ENCODE data around the gene JUP.
"Not testable (repeated sequence)": the region's sequence is repeated elsewhere in the genome, so short reads cannot be mapped to it uniquely, and the experiment has no call there.

Gene JUP

GRCh38 chr17:41777574-41778188, 8.8 kb downstream of the JUP start:
- DNase-seq, result no peak

- no peak for DNase-seq
These were observed 9.3 kb downstream of the JUP start for GRCh38 chr17:41777157-41777573.

- DNase-seq, result not testable (repeated sequence)
These were observed 10.1 kb downstream of the JUP start for GRCh38 chr17:41776262-41776900.

- no peak for DNase-seq
These were observed 10.9 kb downstream of the JUP start for GRCh38 chr17:41775394-41776226.

GRCh38 chr17:41773731-41774193, 12.7 kb downstream of the JUP start:
- no peak for DNase-seq

- no peak for DNase-seq
These were observed 13.3 kb downstream of the JUP start for GRCh38 chr17:41773190-41773588.

- DNase-seq, result no peak
These were observed 13.8 kb downstream of the JUP start for GRCh38 chr17:41772586-41773189.

- DNase-seq, result no peak
These were observed 14.3 kb downstream of the JUP start for GRCh38 chr17:41772218-41772585.

GRCh38 chr17:41771389-41772206, 14.9 kb downstream of the JUP start:
- DNase-seq, result no peak

GRCh38 chr17:41769985-41770384, 16.5 kb downstream of the JUP start:
- DNase-seq, result no peak

- DNase-seq, result no peak
These were observed 17.1 kb downstream of the JUP start for GRCh38 chr17:41769346-41769862.

GRCh38 chr17:41768682-41769288, 17.7 kb downstream of the JUP start:
- DNase-seq, result no peak

GRCh38 chr17:41767324-41768042, 19.0 kb downstream of the JUP start:
- DNase-seq, result no peak

GRCh38 chr17:41766135-41766534, 20.4 kb downstream of the JUP start:
- no peak for DNase-seq

GRCh38 chr17:41763327-41763726, 23.2 kb downstream of the JUP start:
- no peak for DNase-seq

- DNase-seq, result no peak
These were observed 23.7 kb downstream of the JUP start for GRCh38 chr17:41762841-41763240.

- no peak for DNase-seq
These were observed 24.1 kb downstream of the JUP start for GRCh38 chr17:41762391-41762790.

GRCh38 chr17:41760878-41761277, 25.6 kb downstream of the JUP start:
- no peak for DNase-seq

GRCh38 chr17:41758601-41759000, 27.9 kb downstream of the JUP start:
- no peak for DNase-seq

GRCh38 chr17:41754066-41754465, 32.4 kb downstream of the JUP start:
- no peak for DNase-seq

- DNase-seq, result no peak
These were observed 35.2 kb downstream of the JUP start for GRCh38 chr17:41751288-41751687.

Data from stimulated activated CD4-positive, alpha-beta T cell treated with anti-CD3 and anti-CD28 coated beads, Interleukin-4, amount 100 ng/mL, for 4 hours (primary cell).